SK-N-SH (cell line): Measurements from ENCODE around the gene TUFM. TPM values are rescaled to one million over a fixed set of nuclear protein-coding genes. Genes with fewer than 3 reads are reported as not detected.

Experiments
- CTCF ChIA-PET: fragments of 300-600, 350-600 bp; formaldehyde crosslinking; extraction: SDS; loops from one replicate; lab custom pipeline; 2021; lab: Yijun Ruan, JAX
- POLR2A ChIA-PET: fragments of 350-600 bp; sonication (Branson Sonifier 250); formaldehyde crosslinking; extraction: SDS; loops from one replicate; lab custom pipeline; 2020; ENCODE audit warnings: antibody characterized with exemption, inconsistent platforms; lab: Yijun Ruan, JAX
- DNase-seq: peaks from one replicate; pipeline ENCODE4 v3.0.0; 2012
- H2AFZ ChIP-seq: fragments of 200-600 bp; sonication (generic); 2 replicates; pipeline ENCODE4 v1.8.1; 2016; ENCODE audit warnings: antibody characterized with exemption, mild to moderate bottlenecking, low read depth
- H3F3A ChIP-seq: fragments of 200-600 bp; sonication (generic); replicated peaks from 2 replicates; pipeline ENCODE3; 2016; ENCODE audit warnings: antibody characterized with exemption, mild to moderate bottlenecking; ENCODE audit not compliant: insufficient read depth
- H3K27ac ChIP-seq, 2 experiments: fragments of 200-500 bp in 1 of 2; fragments of 200-600 bp in 1 of 2; sonication (Bioruptor generic) in 1 of 2; sonication (generic), shearing (Covaris generic) in 1 of 2; 2 replicates each; pipeline versions ENCODE4 v1.5.1 to v1.6.1; 2014 to 2016; ENCODE audit warnings: low read depth in 2 of 2, inconsistent platforms in 1 of 2, low read length in 1 of 2, mild to moderate bottlenecking in 1 of 2, mixed read lengths in 1 of 2
- H3K27me3 ChIP-seq: fragments of 200-600 bp; sonication (generic), shearing (Covaris generic); 2 replicates; pipeline ENCODE4 v1.6.1; 2016; ENCODE audit warnings: mixed run types; ENCODE audit not compliant: insufficient read depth
- H3K36me3 ChIP-seq, 2 experiments: fragments of 200-500 bp in 1 of 2; fragments of 200-600 bp in 1 of 2; sonication (Bioruptor generic) in 1 of 2; sonication (generic) in 1 of 2; replicated peaks in 1 of 2; 2 replicates each; pipeline versions ENCODE3 to v1.5.1; 2014 to 2016; ENCODE audit warnings: low read length in 1 of 2, mild to moderate bottlenecking in 1 of 2; ENCODE audit not compliant: insufficient read depth in 2 of 2, control insufficient read depth in 1 of 2
- H3K4me1 ChIP-seq, 2 experiments: fragments of 200-500 bp in 1 of 2; fragments of 200-600 bp in 1 of 2; sonication (Bioruptor generic) in 1 of 2; sonication (generic), shearing (Covaris generic) in 1 of 2; 2 replicates each; pipeline versions ENCODE4 v1.5.1 to v1.6.1; 2014 to 2016; ENCODE audit warnings: low read depth in 1 of 2, low read length in 1 of 2, mixed run types in 1 of 2; ENCODE audit not compliant: insufficient read depth in 2 of 2, control insufficient read depth in 1 of 2
- H3K4me2 ChIP-seq: fragments of 200-600 bp; sonication (generic), shearing (Covaris generic); 2 replicates; pipeline ENCODE4 v1.6.1; 2017; ENCODE audit warnings: mixed run types
- H3K4me3 ChIP-seq, 2 experiments: fragments of 200-500 bp in 1 of 2; fragments of 200-600 bp in 1 of 2; sonication (Bioruptor generic) in 1 of 2; sonication (generic), shearing (Covaris generic) in 1 of 2; 2 replicates each; pipeline versions ENCODE4 v1.5.1 to v1.8.1; 2014 to 2016; ENCODE audit warnings: low read depth in 2 of 2, inconsistent platforms in 1 of 2, low read length in 1 of 2, mild to moderate bottlenecking in 1 of 2, mixed read lengths in 1 of 2, moderate library complexity in 1 of 2
- H3K79me2 ChIP-seq: fragments of 200-600 bp; sonication (generic); 2 replicates; pipeline ENCODE4 v1.8.1; 2017; ENCODE audit warnings: mild to moderate bottlenecking; ENCODE audit not compliant: insufficient read depth
- H3K9ac ChIP-seq: fragments of 200-600 bp; sonication (generic); 2 replicates; pipeline ENCODE4 v1.6.1; 2017; ENCODE audit warnings: mixed run types
- H3K9me2 ChIP-seq: fragments of 200-600 bp; sonication (generic); 2 replicates; pipeline ENCODE4 v1.6.1; 2017; ENCODE audit warnings: mixed run types
- H3K9me3 ChIP-seq: fragments of 200-600 bp; sonication (generic); 2 replicates; pipeline ENCODE4 v1.6.1; 2017; ENCODE audit warnings: mixed run types, mild to moderate bottlenecking, moderate library complexity
- H4K20me1 ChIP-seq: fragments of 200-600 bp; sonication (generic); 2 replicates; pipeline ENCODE4 v1.6.1; 2017; ENCODE audit warnings: mild to moderate bottlenecking, mixed run types; ENCODE audit not compliant: insufficient read depth
- CHD2 ChIP-seq: fragments of 150-350 bp; IDR thresholded peaks from 2 replicates; pipeline ENCODE4 v1.6.1; 2018; ENCODE audit warnings: low read length; ENCODE audit not compliant: partially characterized antibody
- EP300 ChIP-seq, 2 experiments: IDR thresholded peaks; 2 replicates each; pipeline versions ENCODE4 v1.4.0 to v1.6.1; 2012; ENCODE audit warnings: borderline replicate concordance in 1 of 2, low read depth in 1 of 2, low read length in 1 of 2
- EZH2phosphoT487 ChIP-seq: fragments of 200-600 bp; sonication (generic); IDR thresholded peaks from 2 replicates; pipeline ENCODE4 v1.6.1; 2017; ENCODE audit warnings: low read depth, mixed run types, mild to moderate bottlenecking, antibody characterized with exemption, moderate library complexity, borderline replicate concordance
- FOSL2 ChIP-seq: IDR thresholded peaks from 2 replicates; pipeline ENCODE4 v1.4.0; 2012; ENCODE audit warnings: low read depth, mild to moderate bottlenecking, moderate library complexity, borderline replicate concordance
- GABPA ChIP-seq: IDR thresholded peaks from 2 replicates; pipeline ENCODE4 v1.4.0; 2012; ENCODE audit warnings: low read depth, mild to moderate bottlenecking
- GATA2 ChIP-seq: sonication (generic); formaldehyde crosslinking; IDR thresholded peaks from 2 replicates; pipeline ENCODE4 v1.5.0; 2020; ENCODE audit warnings: mild to moderate bottlenecking, missing genetic modification reagents
- JUND ChIP-seq: IDR thresholded peaks from 2 replicates; pipeline ENCODE4 v1.4.0; 2012
- MEF2A ChIP-seq: IDR thresholded peaks from 2 replicates; pipeline ENCODE4 v1.4.0; 2012; ENCODE audit warnings: low read depth, borderline replicate concordance
- MXI1 ChIP-seq: IDR thresholded peaks from 2 replicates; pipeline ENCODE4 v1.6.1; 2012; ENCODE audit warnings: mild to moderate bottlenecking, low read depth, low read length, improper control_type of control experiment
- NFIC ChIP-seq: IDR thresholded peaks from 2 replicates; pipeline ENCODE4 v1.4.0; 2012; ENCODE audit warnings: borderline replicate concordance
- NRF1 ChIP-seq: IDR thresholded peaks from 2 replicates; pipeline ENCODE4 v1.6.1; 2012; ENCODE audit warnings: low read depth, mild to moderate bottlenecking, low read length
- POLR2AphosphoS5 ChIP-seq: IDR thresholded peaks from 2 replicates; pipeline ENCODE4 v1.6.1; 2012; ENCODE audit warnings: low read depth, low read length
- RAD21 ChIP-seq: IDR thresholded peaks from 2 replicates; pipeline ENCODE4 v1.6.1; 2012; ENCODE audit warnings: mild to moderate bottlenecking, low read length
- RCOR1 ChIP-seq: fragments of 150-350 bp; IDR thresholded peaks from 2 replicates; pipeline ENCODE4 v1.6.1; 2017; ENCODE audit warnings: antibody characterized with exemption, low read length
- TEAD4 ChIP-seq: IDR thresholded peaks from 2 replicates; pipeline ENCODE4 v1.4.0; 2012; ENCODE audit warnings: mild to moderate bottlenecking, borderline replicate concordance; ENCODE audit not compliant: insufficient read depth
- WGBS: methylation state at CpG from one replicate; pipeline ENCODE4 v1.1.6; 2017; ENCODE audit warnings: low lambda C conversion rate; 5-methylcytosine and 5-hydroxymethylcytosine counted together
- polyA plus RNA-seq, 3 experiments: library from polyadenylated mRNA; depleted of rRNA; stranded (reverse); fragments of >200 nt; gene quantifications; 2 replicates each; pipeline ENCODE4 v1.2.3, GENCODE V29; 2012
- TF ChIP-seq, protein P1 (sequence below): IDR thresholded peaks from 2 replicates; pipeline ENCODE4; 2012
- TF ChIP-seq, protein P2 (sequence below): fragments of 200-600 bp; sonication (generic); IDR thresholded peaks from 2 replicates; pipeline ENCODE4 v1.6.1; 2017; ENCODE audit warnings: antibody characterized with exemption, mild to moderate bottlenecking, moderate library complexity

The TUFM gene
- polyA plus RNA-seq, 1 of the 3 experiments (the other 2 are of a cell fraction), result 358 TPM

DNA sequence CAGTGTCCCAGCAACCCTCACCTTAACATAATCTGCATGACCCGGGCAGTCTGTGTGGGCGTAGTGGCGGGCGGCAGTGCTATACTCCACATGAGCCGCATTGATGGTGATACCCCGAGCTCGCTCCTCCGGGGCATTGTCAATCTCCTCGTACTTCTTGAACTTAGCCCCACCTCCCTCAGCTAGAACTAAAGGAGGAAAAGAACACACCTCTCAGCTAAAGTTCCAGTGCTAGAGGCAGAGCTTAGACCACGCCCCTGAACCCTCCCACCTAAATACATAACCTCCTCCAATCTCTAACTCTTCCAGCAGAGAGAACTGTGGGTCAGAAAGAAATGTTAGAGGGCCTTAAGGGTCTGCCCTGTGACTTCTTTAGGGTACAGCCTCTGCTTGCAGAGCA lies 855 bp downstream of the TUFM start:
- H4K20me1 ChIP-seq, result no peaks in the 10 kb centered on the region
- ChIA-PET CTCF (interaction anchor here (1.2 to 3.0 kb wide), 6 partner anchors 9 to 104 kb away, joined by 3 to 35 read pairs (median 6); partner anchors contain the start of gene SH2B1), POLR2A (interaction anchor here (0.7 to 4.0 kb wide), 6 partner anchors 8 to 106 kb away, joined by 3 to 57 read pairs (median 6); partner anchors contain the start of genes ATXN2L, NFATC2IP and SH2B1)
- peak; percentile 51 for DNase-seq
- peaks cover 24% of the 10 kb centered on the region for H3F3A ChIP-seq
- no peak overlapping the region for H2AFZ ChIP-seq
- H3K9me3 ChIP-seq, result no peaks in the 10 kb centered on the region
- peak overlapping the region; percentile 95 for H3K9ac ChIP-seq
- WGBS, result 43% methylated on average over 10 of the region's 10 CpGs
- peaks cover 67% of the 10 kb centered on the region for H3K79me2 ChIP-seq
- peaks cover 21 to 26% of the 10 kb centered on the region in 2 experiments for H3K36me3 ChIP-seq
- peak overlapping the region; percentile 63 to 80; a peak in 3 of 4 replicates for H3K27ac ChIP-seq
- no peaks in the 10 kb centered on the region for H3K9me2 ChIP-seq
- H3K4me2 ChIP-seq, result peak overlapping the region; percentile 95
- peak overlapping the region; percentile 91 to 94 for H3K4me3 ChIP-seq
- no peaks in the 10 kb centered on the region for H3K27me3 ChIP-seq
- H3K4me1 ChIP-seq, result peaks cover 7 to 14% of the 10 kb centered on the region in 2 experiments; a peak in 1 of 4 replicates
- TF ChIP-seq NFIC (no peak), FOSL2 (no peak), POLR2AphosphoS5 (peak; percentile 65)

DNA sequence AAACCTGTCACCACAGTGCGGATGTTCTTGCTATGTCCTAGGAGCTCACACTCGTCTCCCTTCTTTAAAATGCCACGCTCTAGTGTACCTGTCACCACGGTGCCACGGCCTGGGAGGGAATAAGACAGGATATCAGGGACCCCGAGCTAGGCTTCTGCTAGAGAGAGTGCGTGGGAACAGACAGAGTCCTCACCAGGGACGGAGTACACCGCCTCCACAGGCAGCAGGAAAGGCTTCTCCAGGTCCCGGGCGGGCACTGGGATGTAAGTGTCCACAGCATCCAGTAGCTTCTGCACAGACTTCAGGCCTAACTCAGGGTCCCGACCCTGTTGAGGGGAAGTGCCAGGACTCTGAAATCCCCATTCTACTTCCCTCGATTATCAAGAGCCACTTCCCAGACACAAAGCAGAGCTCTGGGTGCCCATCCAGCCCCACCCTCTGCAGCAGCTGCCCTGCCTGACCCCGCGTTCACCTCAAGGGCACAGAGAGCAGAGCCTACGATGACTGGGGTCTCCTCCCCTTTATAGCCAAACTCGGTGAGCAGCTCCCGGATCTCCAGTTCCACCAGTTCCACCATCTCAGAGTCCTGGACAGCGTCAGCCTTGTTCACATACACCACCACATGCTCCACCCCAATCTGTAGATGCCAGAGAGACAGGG lies 1.8 kb downstream of the TUFM start:
- Histone ChIP-seq H3K9ac (peak overlapping the region; percentile 95; the same call in 1 of the 2 replicates), H3K79me2 (peaks cover 57% of the 10 kb centered on the region), H4K20me1 (no peaks in the 10 kb centered on the region), H3K27me3 (no peaks in the 10 kb centered on the region), H3K9me2 (no peaks in the 10 kb centered on the region), H3K9me3 (no peaks in the 10 kb centered on the region), H3K27ac (no peak overlapping the region), H3K4me3 (peak overlapping the region; percentile 91 to 94; a peak in 1 of 4 replicates), H3K36me3 (peaks cover 21 to 26% of the 10 kb centered on the region in 2 experiments), H3K4me1 (peaks cover 7 to 14% of the 10 kb centered on the region in 2 experiments; a peak in 1 of 4 replicates), H3K4me2 (peak overlapping the region; percentile 95), H3F3A (peaks cover 30% of the 10 kb centered on the region), H2AFZ (no peak overlapping the region)
- POLR2A ChIA-PET, result interaction anchor here (1.6 to 4.0 kb wide), 2 partner anchors 10 to 19 kb away, joined by 7 to 57 read pairs; partner anchors contain the start of gene SH2B1
- 87% methylated on average over 13 of the region's 19 CpGs for WGBS
- TF ChIP-seq EZH2phosphoT487 (no peak), MXI1 (no peak)
- TF ChIP-seq, protein P1, sequence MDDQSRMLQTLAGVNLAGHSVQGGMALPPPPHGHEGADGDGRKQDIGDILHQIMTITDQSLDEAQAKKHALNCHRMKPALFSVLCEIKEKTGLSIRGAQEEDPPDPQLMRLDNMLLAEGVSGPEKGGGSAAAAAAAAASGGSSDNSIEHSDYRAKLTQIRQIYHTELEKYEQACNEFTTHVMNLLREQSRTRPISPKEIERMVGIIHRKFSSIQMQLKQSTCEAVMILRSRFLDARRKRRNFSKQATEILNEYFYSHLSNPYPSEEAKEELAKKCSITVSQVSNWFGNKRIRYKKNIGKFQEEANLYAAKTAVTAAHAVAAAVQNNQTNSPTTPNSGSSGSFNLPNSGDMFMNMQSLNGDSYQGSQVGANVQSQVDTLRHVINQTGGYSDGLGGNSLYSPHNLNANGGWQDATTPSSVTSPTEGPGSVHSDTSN, result no peak
- DNase-seq, result no peak
- CTCF ChIA-PET, result interaction anchor here (1.0 kb wide), 1 partner anchor 13 kb away, joined by 3 read pairs; no protein-coding TSS in a partner anchor

DNA sequence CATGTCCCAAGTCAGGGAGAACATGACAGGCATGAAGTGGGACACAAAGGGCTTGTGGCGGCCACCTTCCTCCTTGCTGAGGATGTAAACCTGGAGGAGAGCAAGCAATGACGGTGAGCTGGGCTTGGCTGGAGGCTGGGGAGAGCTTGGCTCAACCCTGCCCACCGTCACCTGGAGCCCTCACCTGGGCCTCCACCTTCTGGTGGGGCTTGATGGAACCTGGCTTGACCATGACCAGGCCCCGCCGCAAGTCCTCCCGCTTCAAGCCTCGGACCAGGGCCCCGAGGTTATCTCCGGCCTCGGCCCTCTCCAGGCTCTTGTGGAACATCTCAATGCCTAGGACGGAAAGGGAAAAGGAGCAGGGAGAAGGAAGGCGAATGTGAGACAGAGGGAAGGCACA lies 2.4 kb downstream of the TUFM start:
- peaks cover 33% of the 10 kb centered on the region for H3F3A ChIP-seq
- CTCF ChIA-PET, result interaction anchor here (1.2 kb wide), 1 partner anchor 16 kb away, joined by 4 read pairs; no protein-coding TSS in a partner anchor
- no peaks in the 10 kb centered on the region for H3K9me2 ChIP-seq
- H3K9ac ChIP-seq, result no peak overlapping the region
- no peak overlapping the region for H3K27ac ChIP-seq
- H3K36me3 ChIP-seq, result peaks cover 24 to 26% of the 10 kb centered on the region in 2 experiments
- peaks cover 51% of the 10 kb centered on the region for H3K79me2 ChIP-seq
- H3K4me3 ChIP-seq, result no peak overlapping the region
- no peak overlapping the region for H3K4me2 ChIP-seq
- no peaks in the 10 kb centered on the region for H4K20me1 ChIP-seq
- no peaks in the 10 kb centered on the region for H3K27me3 ChIP-seq
- peaks cover 7 to 14% of the 10 kb centered on the region in 2 experiments; a peak in 1 of 4 replicates for H3K4me1 ChIP-seq
- H3K9me3 ChIP-seq, result no peaks in the 10 kb centered on the region
- no peak overlapping the region for H2AFZ ChIP-seq
- no peak for DNase-seq
- 100% methylated on average over 2 of the region's 12 CpGs for WGBS
- POLR2A ChIA-PET, result no interaction called here
- TF ChIP-seq EZH2phosphoT487 (no peak), GABPA (no peak), JUND (no peak), CHD2 (no peak), GATA2 (CRISPR knock-in tag) (no peak), EP300 (IDR thresholded peaks at IDR 0.05; ENCODE audit: borderline replicate concordance in 1 of 2, low read depth in 1 of 2, low read length in 1 of 2) (no peak), MEF2A (no peak), RAD21 (no peak), TEAD4 (no peak), RCOR1 (no peak), POLR2AphosphoS5 (no peak; the same call in 1 of the 2 replicates), NRF1 (no peak)
- TF ChIP-seq, protein P2, sequence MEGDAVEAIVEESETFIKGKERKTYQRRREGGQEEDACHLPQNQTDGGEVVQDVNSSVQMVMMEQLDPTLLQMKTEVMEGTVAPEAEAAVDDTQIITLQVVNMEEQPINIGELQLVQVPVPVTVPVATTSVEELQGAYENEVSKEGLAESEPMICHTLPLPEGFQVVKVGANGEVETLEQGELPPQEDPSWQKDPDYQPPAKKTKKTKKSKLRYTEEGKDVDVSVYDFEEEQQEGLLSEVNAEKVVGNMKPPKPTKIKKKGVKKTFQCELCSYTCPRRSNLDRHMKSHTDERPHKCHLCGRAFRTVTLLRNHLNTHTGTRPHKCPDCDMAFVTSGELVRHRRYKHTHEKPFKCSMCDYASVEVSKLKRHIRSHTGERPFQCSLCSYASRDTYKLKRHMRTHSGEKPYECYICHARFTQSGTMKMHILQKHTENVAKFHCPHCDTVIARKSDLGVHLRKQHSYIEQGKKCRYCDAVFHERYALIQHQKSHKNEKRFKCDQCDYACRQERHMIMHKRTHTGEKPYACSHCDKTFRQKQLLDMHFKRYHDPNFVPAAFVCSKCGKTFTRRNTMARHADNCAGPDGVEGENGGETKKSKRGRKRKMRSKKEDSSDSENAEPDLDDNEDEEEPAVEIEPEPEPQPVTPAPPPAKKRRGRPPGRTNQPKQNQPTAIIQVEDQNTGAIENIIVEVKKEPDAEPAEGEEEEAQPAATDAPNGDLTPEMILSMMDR, result no peak
